Endometrium (tissue), 2 donors: ENCODE measurements around the gene ALG6.

Experiments
- FAIRE-seq: peaks from 2 replicates; lab custom pipeline; 2012; peaks lifted over from hg19 to GRCh38; lab: Jason Lieb, UNC
- donor health status: control.
- donor health status: control.

ALG6 gene

GRCh38 chr1:63367215-63368103 is at the start of gene ALG6:
Gene ALG6 (plus strand): TSS chr1:63367627. CDS start chr1:63370978, 3,351 bp downstream.
- no peak for FAIRE-seq

- no peak for FAIRE-seq
Observed at GRCh38 chr1:63317817-63318152, 49.6 kb upstream of the ALG6 start.

- FAIRE-seq, result no peak
Observed at GRCh38 chr1:63318201-63318979, 49.0 kb upstream of the ALG6 start.

GRCh38 chr1:63319046-63320021 is 48.1 kb upstream of the ALG6 start:
- FAIRE-seq, result no peak

- FAIRE-seq, result no peak
Observed at GRCh38 chr1:63320022-63320721, 47.3 kb upstream of the ALG6 start.

GRCh38 chr1:63321066-63321784 is 46.2 kb upstream of the ALG6 start:
- FAIRE-seq, result no peak

- no peak for FAIRE-seq
Observed at GRCh38 chr1:63321785-63322113, 45.7 kb upstream of the ALG6 start.

- no peak for FAIRE-seq
Observed at GRCh38 chr1:63322114-63322943, 45.1 kb upstream of the ALG6 start, which contains the start of gene FOXD3. Gene FOXD3 (plus strand): TSS chr1:63322567. CDS start chr1:63323059, 492 bp downstream.

- FAIRE-seq, result no peak
Observed at GRCh38 chr1:63322944-63323864, 44.2 kb upstream of the ALG6 start.

- no peak for FAIRE-seq
Observed at GRCh38 chr1:63323865-63324778, 43.3 kb upstream of the ALG6 start.

- FAIRE-seq, result no peak
Observed at GRCh38 chr1:63324779-63325119, 42.7 kb upstream of the ALG6 start.

- FAIRE-seq, result no peak
Observed at GRCh38 chr1:63325279-63325985, 42.0 kb upstream of the ALG6 start.

- FAIRE-seq, result no peak
Observed at GRCh38 chr1:63326106-63326472, 41.3 kb upstream of the ALG6 start.

- FAIRE-seq, result no peak
Observed at GRCh38 chr1:63326473-63327380, 40.7 kb upstream of the ALG6 start.

GRCh38 chr1:63327417-63328054 is 39.9 kb upstream of the ALG6 start:
- no peak for FAIRE-seq

- no peak for FAIRE-seq
Observed at GRCh38 chr1:63328122-63328521, 39.3 kb upstream of the ALG6 start.
